GM12864 (cell line): ENCODE measurements around the gene MAGI3.

Source experiments
- DNase-seq: peaks from one replicate; pipeline ENCODE4 v3.0.0-alpha.2; 2011; ENCODE audit warnings: low read depth
- H3K4me3 ChIP-seq: 2 replicates; pipeline ENCODE4 v1.5.1; 2011; ENCODE audit warnings: mild to moderate bottlenecking, low read depth, low read length, control low read depth
- CTCF ChIP-seq: IDR thresholded peaks from 2 replicates; pipeline ENCODE4 v1.5.1; 2011; ENCODE audit warnings: low read depth, mild to moderate bottlenecking, moderate library complexity, low read length, control low read depth, inconsistent platforms; ENCODE audit errors: missing control alignments

Gene MAGI3

GRCh38 chr1:113372546-113372945, 17.8 kb upstream of the MAGI3 start:
- DNase-seq = no peak
- TF ChIP-seq CTCF = no peak
- H3K4me3 ChIP-seq = no peak overlapping the region

- DNase-seq = no peak
- TF ChIP-seq CTCF = no peak
- no peak overlapping the region for H3K4me3 ChIP-seq
Observed at GRCh38 chr1:113373644-113374043, 16.7 kb upstream of the MAGI3 start.

- H3K4me3 ChIP-seq = no peak overlapping the region
- no peak for TF ChIP-seq CTCF
- DNase-seq = no peak
Observed at GRCh38 chr1:113375878-113376277, 14.4 kb upstream of the MAGI3 start.

GRCh38 chr1:113380075-113380474, 10.2 kb upstream of the MAGI3 start:
- TF ChIP-seq CTCF = no peak
- no peak for DNase-seq
- H3K4me3 ChIP-seq = no peak overlapping the region

GRCh38 chr1:113388017-113388620, 2.2 kb upstream of the MAGI3 start:
- no peak for TF ChIP-seq CTCF
- DNase-seq = no peak
- H3K4me3 ChIP-seq = no peak overlapping the region

GRCh38 chr1:113388621-113389358, 1.5 kb upstream of the MAGI3 start:
- H3K4me3 ChIP-seq = peak overlapping the region; percentile 61; the same call in 1 of the 2 replicates
- TF ChIP-seq CTCF = no peak
- DNase-seq = no peak
